ENCODE measurements around the gene ATP6V0D1. TPM values are rescaled to one million over a fixed set of nuclear protein-coding genes. Genes with fewer than 3 reads are reported as not detected.

ATP6V0D1 gene
- total RNA-seq, 6 experiments from 2014 or later = 102 to 130 (median 118) TPM

DNA sequence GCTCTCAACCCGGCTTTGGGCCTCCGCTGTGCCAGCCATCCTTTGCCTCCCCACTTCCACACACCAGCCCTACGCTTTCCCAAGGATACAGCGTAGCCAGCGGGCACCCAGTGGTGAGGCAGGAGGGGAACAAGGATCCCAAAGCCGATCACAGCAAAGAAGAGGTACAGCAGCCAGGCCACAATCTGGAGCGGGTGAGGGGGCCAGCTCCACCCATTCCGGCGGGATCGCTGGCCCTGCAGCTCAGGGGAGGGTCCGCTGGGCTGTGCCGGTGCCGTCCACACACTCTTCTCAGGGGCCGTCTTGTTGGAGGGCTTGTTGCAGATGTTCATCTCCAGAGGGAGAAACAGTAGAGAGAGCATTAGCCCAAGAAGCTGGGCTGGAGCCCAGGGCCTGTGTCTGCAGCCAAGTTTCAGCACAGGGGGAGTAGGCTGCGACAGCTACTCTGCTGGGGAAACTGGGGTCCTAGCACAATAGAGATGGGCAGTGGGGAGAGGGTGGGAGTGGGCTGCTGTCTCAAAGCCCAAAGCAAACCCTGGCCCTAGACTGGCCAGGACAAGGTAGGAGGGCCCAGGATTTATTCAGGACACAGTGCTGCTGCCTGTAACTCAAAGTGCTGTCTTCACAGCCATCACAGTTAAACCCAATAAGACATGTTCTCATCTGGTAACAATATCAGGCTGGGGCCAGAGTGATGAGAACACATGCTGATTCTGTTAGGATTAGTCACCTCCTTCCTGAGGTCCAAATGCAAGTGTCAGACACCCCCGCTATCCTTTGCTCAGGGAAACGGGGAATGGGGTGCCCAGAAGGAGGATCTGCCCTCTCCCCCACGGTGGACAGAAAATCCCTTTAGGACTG lies 74.6 kb downstream of the ATP6V0D1 start:
- TF ChIP-seq, protein P1, sequence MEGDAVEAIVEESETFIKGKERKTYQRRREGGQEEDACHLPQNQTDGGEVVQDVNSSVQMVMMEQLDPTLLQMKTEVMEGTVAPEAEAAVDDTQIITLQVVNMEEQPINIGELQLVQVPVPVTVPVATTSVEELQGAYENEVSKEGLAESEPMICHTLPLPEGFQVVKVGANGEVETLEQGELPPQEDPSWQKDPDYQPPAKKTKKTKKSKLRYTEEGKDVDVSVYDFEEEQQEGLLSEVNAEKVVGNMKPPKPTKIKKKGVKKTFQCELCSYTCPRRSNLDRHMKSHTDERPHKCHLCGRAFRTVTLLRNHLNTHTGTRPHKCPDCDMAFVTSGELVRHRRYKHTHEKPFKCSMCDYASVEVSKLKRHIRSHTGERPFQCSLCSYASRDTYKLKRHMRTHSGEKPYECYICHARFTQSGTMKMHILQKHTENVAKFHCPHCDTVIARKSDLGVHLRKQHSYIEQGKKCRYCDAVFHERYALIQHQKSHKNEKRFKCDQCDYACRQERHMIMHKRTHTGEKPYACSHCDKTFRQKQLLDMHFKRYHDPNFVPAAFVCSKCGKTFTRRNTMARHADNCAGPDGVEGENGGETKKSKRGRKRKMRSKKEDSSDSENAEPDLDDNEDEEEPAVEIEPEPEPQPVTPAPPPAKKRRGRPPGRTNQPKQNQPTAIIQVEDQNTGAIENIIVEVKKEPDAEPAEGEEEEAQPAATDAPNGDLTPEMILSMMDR (IDR thresholded peaks at IDR 0.05) = no peak
- Mint-ChIP-seq H3K27me3 (ENCODE audit: insufficient read depth) (peaks cover 9% of the 10 kb centered on the region), H3K36me3 (ENCODE audit: low read depth) (no peaks in the 10 kb centered on the region), H3K27ac (peak overlapping the region; percentile 95), H3K4me1 (ENCODE audit: low read depth) (peaks cover 35% of the 10 kb centered on the region), H3K9me3 (no peaks in the 10 kb centered on the region), H3K4me3 (peak overlapping the region; percentile 53)
- DNase-seq = peak; percentile 83

DNA sequence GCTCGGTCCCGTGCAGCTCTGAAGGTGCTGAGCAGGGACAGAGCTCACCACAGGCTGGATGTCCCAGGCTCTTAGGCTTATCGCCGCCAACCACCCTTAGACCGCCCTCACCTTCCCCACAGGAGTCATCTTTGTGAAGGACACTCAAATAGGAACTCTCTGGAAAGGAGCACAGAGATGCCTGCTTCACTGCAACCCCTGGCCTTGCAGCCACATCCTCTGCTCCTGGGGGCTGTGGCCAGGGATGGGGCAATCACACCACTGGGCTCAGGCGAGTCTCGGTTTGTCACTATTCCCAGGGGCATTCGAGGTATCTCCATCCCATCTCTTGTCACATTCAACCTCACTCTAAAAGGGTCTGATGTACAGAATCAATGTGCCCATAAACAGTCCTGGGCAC lies 75.6 kb downstream of the ATP6V0D1 start:
- no peak for DNase-seq
- Mint-ChIP-seq H3K36me3 (ENCODE audit: low read depth) (no peaks in the 10 kb centered on the region), H3K9me3 (no peaks in the 10 kb centered on the region), H3K4me3 (no peak overlapping the region), H3K27me3 (ENCODE audit: insufficient read depth) (peaks cover 14% of the 10 kb centered on the region), H3K27ac (no peak overlapping the region), H3K4me1 (ENCODE audit: low read depth) (peaks cover 35% of the 10 kb centered on the region)
- TF ChIP-seq, protein P1 (IDR thresholded peaks at IDR 0.05) = no peak

DNA sequence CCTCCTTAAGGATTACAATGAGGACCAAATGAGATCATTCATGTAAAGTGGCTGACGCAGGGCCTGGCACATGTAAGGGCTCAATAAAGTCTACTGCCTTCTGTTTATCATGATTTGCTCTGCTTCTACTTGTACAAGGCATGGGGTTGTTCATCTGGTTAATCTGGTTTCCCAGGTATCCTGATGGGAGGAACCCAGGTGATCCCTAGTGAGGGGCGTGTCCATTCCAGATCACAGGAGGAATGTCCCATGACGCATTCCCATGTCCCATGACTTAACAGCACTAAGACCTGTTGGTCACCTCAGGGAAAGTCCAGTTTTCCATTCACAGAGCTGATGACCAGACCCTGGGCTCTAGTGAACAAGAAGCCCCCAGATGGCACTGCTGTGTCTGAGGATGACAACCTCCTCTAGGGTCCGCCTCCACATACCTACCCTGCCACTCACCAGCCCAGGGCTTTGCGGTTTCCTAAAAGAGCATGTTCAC lies 76.2 kb downstream of the ATP6V0D1 start:
- DNase-seq = no peak
- Mint-ChIP-seq H3K36me3 (ENCODE audit: low read depth) (no peaks in the 10 kb centered on the region), H3K4me3 (no peak overlapping the region), H3K27ac (no peak overlapping the region), H3K4me1 (ENCODE audit: low read depth) (peaks cover 35% of the 10 kb centered on the region), H3K9me3 (no peaks in the 10 kb centered on the region), H3K27me3 (ENCODE audit: insufficient read depth) (peaks cover 14% of the 10 kb centered on the region)
- TF ChIP-seq, protein P1 (IDR thresholded peaks at IDR 0.05) = no peak

DNA sequence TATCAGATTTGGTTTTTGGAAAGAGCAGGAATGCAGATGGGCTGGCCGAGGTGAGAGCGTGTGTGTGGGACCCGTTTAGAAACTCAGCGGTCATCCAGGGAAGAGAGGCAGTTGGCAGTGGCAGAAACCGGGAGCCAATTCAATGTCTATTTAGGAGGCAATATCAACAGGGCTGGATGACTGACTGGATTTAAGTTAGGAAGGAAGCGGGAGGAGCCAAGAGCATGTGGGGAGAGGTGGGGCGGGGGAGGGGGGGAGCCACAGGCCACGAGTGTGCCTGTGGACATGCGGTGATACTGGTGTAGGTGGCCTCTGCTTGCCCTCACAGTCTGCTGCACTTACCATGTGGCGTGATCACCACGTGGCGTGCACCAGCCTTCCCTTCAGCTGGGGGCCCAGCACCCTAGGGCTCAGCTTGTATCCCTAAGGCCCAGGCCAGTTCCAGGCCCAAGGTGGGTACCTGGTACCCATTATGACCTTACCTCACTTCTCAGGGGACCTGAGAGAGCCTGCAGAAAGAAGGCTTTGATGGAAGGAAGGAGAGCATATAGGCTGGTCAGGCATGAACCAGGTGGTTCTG lies 76.9 kb downstream of the ATP6V0D1 start:
- no peak for DNase-seq
- TF ChIP-seq, protein P1 (IDR thresholded peaks at IDR 0.05) = no peak
- peaks cover 14% of the 10 kb centered on the region for H3K27me3 Mint-ChIP-seq (ENCODE audit: insufficient read depth)
- no peaks in the 10 kb centered on the region for H3K36me3 Mint-ChIP-seq (ENCODE audit: low read depth)
- peaks cover 35% of the 10 kb centered on the region for H3K4me1 Mint-ChIP-seq (ENCODE audit: low read depth)
- H3K4me3 Mint-ChIP-seq = no peak overlapping the region
- no peak overlapping the region for H3K27ac Mint-ChIP-seq
- no peaks in the 10 kb centered on the region for H3K9me3 Mint-ChIP-seq

DNA sequence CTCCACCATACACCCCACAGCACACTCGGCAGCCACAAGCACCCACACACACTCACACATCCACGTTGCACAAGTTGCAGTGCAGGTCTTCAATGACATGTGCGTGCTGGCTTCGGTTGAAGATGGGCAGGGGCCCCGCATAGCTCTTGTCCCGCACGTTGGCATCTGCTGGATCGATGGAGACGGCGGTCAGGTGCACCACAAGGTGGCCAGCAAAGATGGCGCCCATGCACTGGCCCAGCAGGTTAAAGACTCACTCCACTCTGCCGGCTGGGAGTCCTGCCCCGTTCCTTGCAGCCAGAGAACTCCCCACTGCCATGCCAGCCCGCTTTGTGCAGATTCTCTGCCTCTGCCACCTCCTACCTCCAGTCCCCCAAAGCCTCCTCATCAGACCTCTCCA lies 80.1 kb downstream of the ATP6V0D1 start:
- Mint-ChIP-seq H3K9me3 (no peaks in the 10 kb centered on the region), H3K27ac (no peak overlapping the region), H3K27me3 (ENCODE audit: insufficient read depth) (peaks cover 14% of the 10 kb centered on the region), H3K4me1 (ENCODE audit: low read depth) (peaks cover 13% of the 10 kb centered on the region), H3K4me3 (no peak overlapping the region), H3K36me3 (ENCODE audit: low read depth) (no peaks in the 10 kb centered on the region)
- TF ChIP-seq, protein P1 (IDR thresholded peaks at IDR 0.05) = no peak
- DNase-seq = no peak
